Endothelial cell of umbilical vein (primary cell): Measurements from ENCODE around the gene GALNT1. TPM values are rescaled to one million over a fixed set of nuclear protein-coding genes. Genes with fewer than 3 reads are reported as not detected.

Experiments
- BruUV-seq: library from RNA; stranded (reverse); fragments of 400-500 nt; replicated peaks from 2 replicates; lab custom pipeline; 2021; lab: Mats Ljungman, UMichigan
- CTCF ChIA-PET: fragments of 300-600, 350-600 bp; sonication (Branson Sonifier 250); formaldehyde crosslinking; loops from one replicate; lab custom pipeline; 2021; ENCODE audit warnings: antibody characterized with exemption, inconsistent platforms; lab: Charles Lee
- POLR2A ChIA-PET: fragments of 300-600, 350-600 bp; sonication (Branson Sonifier 250); formaldehyde crosslinking; loops from one replicate; lab custom pipeline; 2021; ENCODE audit warnings: antibody characterized with exemption, inconsistent platforms; lab: Charles Lee
- DNase-seq: peaks from one replicate; pipeline ENCODE4 v3.0.0-alpha.2; 2011; ENCODE audit warnings: low read depth, low spot score
- FAIRE-seq: peaks from 2 replicates; lab custom pipeline; 2011; peaks lifted over from hg19 to GRCh38; lab: Jason Lieb, UNC
- H2AFZ ChIP-seq: 2 replicates; pipeline ENCODE4 v1.6.0; 2012; ENCODE audit warnings: low read depth, low read length, control low read depth, inconsistent platforms
- H3K27ac ChIP-seq: 2 replicates; pipeline ENCODE4 v1.5.1; 2011; ENCODE audit warnings: low read depth, mild to moderate bottlenecking, control low read depth, low read length, moderate library complexity; ENCODE audit not compliant: insufficient read depth
- H3K27me3 ChIP-seq, 2 experiments: 2 replicates each; pipeline versions ENCODE4 v1.6.0 to v1.6.1; 2011; ENCODE audit warnings: low read length in 2 of 2, mixed read lengths in 1 of 2; ENCODE audit not compliant: control insufficient read depth in 2 of 2, insufficient read depth in 2 of 2
- H3K36me3 ChIP-seq, 2 experiments: 2 replicates in 1 of 2; 3 replicates in 1 of 2; pipeline ENCODE4 v1.5.1; 2011; ENCODE audit warnings: low read length in 2 of 2, mild to moderate bottlenecking in 1 of 2, moderate library complexity in 1 of 2; ENCODE audit not compliant: control insufficient read depth in 2 of 2, insufficient read depth in 2 of 2; ENCODE audit errors: extremely low read depth in 1 of 2
- H3K4me1 ChIP-seq: 3 replicates; pipeline ENCODE4 v1.5.1; 2011; ENCODE audit warnings: mild to moderate bottlenecking, low read length; ENCODE audit not compliant: control insufficient read depth, insufficient read depth; ENCODE audit errors: extremely low read depth
- H3K4me2 ChIP-seq: 2 replicates; pipeline ENCODE4 v1.6.1; 2011; ENCODE audit warnings: low read length, control low read depth, mixed read lengths; ENCODE audit not compliant: insufficient read depth
- H3K4me3 ChIP-seq, 3 experiments: fragments of 200-600 bp in 1 of 3; sonication (generic), shearing (Covaris generic) in 1 of 3; replicated peaks in 1 of 3; 2 replicates each; pipeline ENCODE4 v1.5.1; 2011 to 2016; ENCODE audit warnings: control low read depth in 3 of 3, low read length in 3 of 3, mild to moderate bottlenecking in 2 of 3, inconsistent platforms in 1 of 3, low read depth in 1 of 3, moderate library complexity in 1 of 3; ENCODE audit not compliant: insufficient read depth in 1 of 3
- H3K79me2 ChIP-seq: 2 replicates; pipeline ENCODE4 v1.6.0; 2012; ENCODE audit warnings: low read length, inconsistent platforms; ENCODE audit not compliant: control insufficient read depth, insufficient read depth
- H3K9ac ChIP-seq: replicated peaks from 2 replicates; pipeline ENCODE3; 2011; ENCODE audit warnings: low read length, control low read depth; ENCODE audit not compliant: insufficient read depth; ENCODE audit errors: extremely low read depth
- H3K9me1 ChIP-seq: replicated peaks from 3 replicates; pipeline ENCODE4 v1.6.0; 2011; ENCODE audit warnings: mild to moderate bottlenecking, low read length; ENCODE audit not compliant: control insufficient read depth, insufficient read depth; ENCODE audit errors: extremely low read depth
- H3K9me3 ChIP-seq: replicated peaks from 2 replicates; pipeline ENCODE4 v1.5.1; 2012; ENCODE audit warnings: low read length, inconsistent platforms; ENCODE audit not compliant: control insufficient read depth, insufficient read depth
- H4K20me1 ChIP-seq: replicated peaks from 2 replicates; pipeline ENCODE3; 2011; ENCODE audit warnings: mild to moderate bottlenecking, low read length; ENCODE audit not compliant: control insufficient read depth, insufficient read depth; ENCODE audit errors: extremely low read depth
- EZH2 ChIP-seq: IDR thresholded peaks from 2 replicates; pipeline ENCODE4 v1.6.1; 2012; ENCODE audit warnings: borderline replicate concordance, low read depth, mild to moderate bottlenecking, moderate library complexity, low read length, inconsistent platforms; ENCODE audit not compliant: severe bottlenecking
- FOS ChIP-seq: IDR thresholded peaks from 2 replicates; pipeline ENCODE4 v1.6.1; 2011; ENCODE audit warnings: mild to moderate bottlenecking, low read length, moderate library complexity, borderline replicate concordance; ENCODE audit not compliant: insufficient read depth
- GATA2 ChIP-seq: IDR thresholded peaks from 2 replicates; pipeline ENCODE4 v1.7.0; 2011; ENCODE audit warnings: low read depth, mild to moderate bottlenecking, moderate library complexity, mixed read lengths, low read length; ENCODE audit not compliant: insufficient read length, insufficient read depth
- JUN ChIP-seq: IDR thresholded peaks from 2 replicates; pipeline ENCODE4 v1.6.1; 2011; ENCODE audit warnings: borderline replicate concordance, low read depth; ENCODE audit not compliant: insufficient read length, insufficient read depth
- MYC ChIP-seq: IDR thresholded peaks from one replicate; pipeline ENCODE4 v1.6.1; 2011; ENCODE audit warnings: mild to moderate bottlenecking, low read depth, low read length
- POLR2A ChIP-seq: IDR thresholded peaks from 2 replicates; pipeline ENCODE4 v1.6.1; 2012; ENCODE audit warnings: low read depth, mild to moderate bottlenecking, control low read depth, low read length
- POLR2AphosphoS5 ChIP-seq: IDR thresholded peaks from 2 replicates; pipeline ENCODE4 v1.6.1; 2012; ENCODE audit warnings: low read depth, mild to moderate bottlenecking, control low read depth, low read length, moderate library complexity; ENCODE audit not compliant: insufficient read depth
- dilution Hi-C: fragments of 300-500 bp; cut with MboI; formaldehyde crosslinking; loops from one replicate; pipeline ENCODE4 v1.15.0; 2019; ENCODE audit warnings: low sequenced_read_pairs; ENCODE audit not compliant: extremely low pct_ligation_motif_present
- intact Hi-C: fragments of 100-400 bp; cut with micrococcal nuclease; formaldehyde crosslinking; loops from one replicate; pipeline ENCODE4 v1.10.0; 2022
- polyA plus RNA-seq, 4 experiments: library from polyadenylated mRNA; depleted of rRNA in 3 of 4; stranded (reverse) in 3 of 4; unstranded in 1 of 4; fragments of >200 nt; gene quantifications; 2 replicates each; pipeline versions ENCODE4 v1.2.1 to v1.2.3, GENCODE V29; 2011 to 2012; ENCODE audit warnings: missing spikeins in 1 of 4
- total RNA-seq: library from RNA; stranded (reverse); gene quantifications from 2 replicates; pipeline ENCODE4 v1.2.3, GENCODE V29; 2021
- TF ChIP-seq, protein P1 (sequence below): IDR thresholded peaks from 2 replicates; pipeline ENCODE4 v1.6.1; 2011; ENCODE audit not compliant: insufficient read depth, insufficient read length
- TF ChIP-seq, protein P2 (sequence below), 2 donors: IDR thresholded peaks; 1 replicate in 1 of 2; 2 replicates in 1 of 2; pipeline ENCODE4 v1.5.1; 2011; ENCODE audit warnings: low read length in 2 of 2, mild to moderate bottlenecking in 2 of 2, moderate library complexity in 2 of 2, control low read depth in 1 of 2, inconsistent platforms in 1 of 2, low read depth in 1 of 2; ENCODE audit not compliant: insufficient read depth in 1 of 2; ENCODE audit errors: extremely low read depth in 1 of 2

Gene GALNT1
- total and polyA plus RNA-seq, 2 donors (not counting 3 experiments of a cell fraction or from before 2014, with no cell fraction given) = 89.9 to 360 TPM

DNA sequence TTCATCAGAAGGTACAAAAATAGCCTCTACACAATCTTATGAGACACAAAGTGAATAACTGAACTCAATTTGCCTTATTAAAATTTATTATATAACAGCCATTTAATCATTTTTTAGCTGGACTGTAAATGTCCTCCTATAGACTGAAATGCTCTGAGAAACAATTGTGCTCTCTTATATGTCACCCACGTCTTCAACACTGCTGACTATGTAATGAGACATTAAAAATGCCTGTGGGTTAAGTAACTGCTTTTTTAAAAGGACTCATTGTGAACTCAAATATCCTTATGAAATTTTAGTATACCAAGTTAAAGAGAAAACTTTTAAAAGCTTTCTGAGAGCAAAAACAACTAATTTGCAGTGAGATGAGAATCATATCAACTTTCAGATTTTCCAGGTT is 10.4 kb upstream of the GALNT1 start:
- Histone ChIP-seq H3K79me2 (no peaks in the 10 kb centered on the region), H3K9me1 (no peaks in the 10 kb centered on the region), H3K9me3 (no peaks in the 10 kb centered on the region), H4K20me1 (no peaks in the 10 kb centered on the region), H2AFZ (no peak overlapping the region), H3K4me1 (no peaks in the 10 kb centered on the region), H3K4me2 (no peak overlapping the region), H3K27ac (no peak overlapping the region), H3K27me3 (no peaks in the 10 kb centered on the region), H3K9ac (no peak overlapping the region), H3K4me3 (no peak overlapping the region), H3K36me3 (no peaks in the 10 kb centered on the region)
- dilution Hi-C loops = no loop called here
- intact Hi-C loops = no loop called here
- DNase-seq (no peak), FAIRE-seq (no peak)
- POLR2A ChIA-PET = no interaction called here
- BruUV-seq = no TSS peak
- TF ChIP-seq, protein P1, sequence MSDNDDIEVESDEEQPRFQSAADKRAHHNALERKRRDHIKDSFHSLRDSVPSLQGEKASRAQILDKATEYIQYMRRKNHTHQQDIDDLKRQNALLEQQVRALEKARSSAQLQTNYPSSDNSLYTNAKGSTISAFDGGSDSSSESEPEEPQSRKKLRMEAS = no peak
- no peak for TF ChIP-seq FOS
- no peak for TF ChIP-seq MYC
- TF ChIP-seq EZH2 = no peak
- TF ChIP-seq, protein P2, sequence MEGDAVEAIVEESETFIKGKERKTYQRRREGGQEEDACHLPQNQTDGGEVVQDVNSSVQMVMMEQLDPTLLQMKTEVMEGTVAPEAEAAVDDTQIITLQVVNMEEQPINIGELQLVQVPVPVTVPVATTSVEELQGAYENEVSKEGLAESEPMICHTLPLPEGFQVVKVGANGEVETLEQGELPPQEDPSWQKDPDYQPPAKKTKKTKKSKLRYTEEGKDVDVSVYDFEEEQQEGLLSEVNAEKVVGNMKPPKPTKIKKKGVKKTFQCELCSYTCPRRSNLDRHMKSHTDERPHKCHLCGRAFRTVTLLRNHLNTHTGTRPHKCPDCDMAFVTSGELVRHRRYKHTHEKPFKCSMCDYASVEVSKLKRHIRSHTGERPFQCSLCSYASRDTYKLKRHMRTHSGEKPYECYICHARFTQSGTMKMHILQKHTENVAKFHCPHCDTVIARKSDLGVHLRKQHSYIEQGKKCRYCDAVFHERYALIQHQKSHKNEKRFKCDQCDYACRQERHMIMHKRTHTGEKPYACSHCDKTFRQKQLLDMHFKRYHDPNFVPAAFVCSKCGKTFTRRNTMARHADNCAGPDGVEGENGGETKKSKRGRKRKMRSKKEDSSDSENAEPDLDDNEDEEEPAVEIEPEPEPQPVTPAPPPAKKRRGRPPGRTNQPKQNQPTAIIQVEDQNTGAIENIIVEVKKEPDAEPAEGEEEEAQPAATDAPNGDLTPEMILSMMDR (IDR thresholded peaks at IDR 0.05; ENCODE audit: extremely low read depth in 1 of 2, insufficient read depth in 1 of 2, low read depth in 1 of 2, low read length in 2 of 2) = no peak
- CTCF ChIA-PET = interaction anchor here (1.3 kb wide), 1 partner anchor 9 kb away, joined by 3 read pairs; no protein-coding TSS in a partner anchor

DNA sequence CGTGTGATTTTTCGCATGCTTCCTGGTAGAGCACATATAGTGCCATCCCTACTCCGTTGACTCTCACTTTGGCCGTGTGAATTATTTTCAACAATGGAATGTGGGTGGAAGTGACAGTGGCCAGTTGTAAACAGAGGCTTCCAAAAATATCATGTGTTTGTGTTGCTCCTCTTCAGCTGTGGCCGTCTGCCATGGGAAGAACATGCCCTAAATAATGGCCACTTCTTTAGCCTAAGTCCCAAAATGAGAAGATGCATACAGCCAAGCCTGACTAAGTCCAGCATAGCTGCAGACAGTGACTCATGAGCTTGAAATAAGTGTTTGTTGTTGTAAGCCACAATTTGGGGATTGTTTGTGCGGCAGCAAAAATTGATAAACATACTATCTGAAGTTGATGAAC is 8.9 kb upstream of the GALNT1 start:
- Histone ChIP-seq H3K9me1 (no peaks in the 10 kb centered on the region), H3K27ac (no peak overlapping the region), H3K4me2 (no peak overlapping the region), H3K79me2 (no peaks in the 10 kb centered on the region), H3K9me3 (no peaks in the 10 kb centered on the region), H3K36me3 (no peaks in the 10 kb centered on the region), H3K27me3 (no peaks in the 10 kb centered on the region), H3K4me1 (no peaks in the 10 kb centered on the region), H3K4me3 (no peak overlapping the region), H2AFZ (no peak overlapping the region), H4K20me1 (no peaks in the 10 kb centered on the region), H3K9ac (no peak overlapping the region)
- DNase-seq (no peak), FAIRE-seq (no peak)
- CTCF ChIA-PET = interaction anchor here (1.5 kb wide), 1 partner anchor 186 kb away, joined by 4 read pairs; no protein-coding TSS in a partner anchor
- intact Hi-C loops = no loop called here
- TF ChIP-seq GATA2 = no peak
- TF ChIP-seq JUN = no peak
- TF ChIP-seq POLR2AphosphoS5 = no peak
- TF ChIP-seq, protein P2 (IDR thresholded peaks at IDR 0.05; ENCODE audit: extremely low read depth in 1 of 2, insufficient read depth in 1 of 2, low read depth in 1 of 2, low read length in 2 of 2) = no peak
- TF ChIP-seq FOS = no peak
- TF ChIP-seq, protein P1 = no peak
- no peak for TF ChIP-seq EZH2
- TF ChIP-seq POLR2A = no peak
- TF ChIP-seq MYC = no peak
- dilution Hi-C loops = no loop called here
- BruUV-seq = no TSS peak
- POLR2A ChIA-PET = no interaction called here
